Kidney capillary endothelial cell (primary cell): ENCODE results near the gene CFAP251.

Experiments
- DNase-seq: peaks from one replicate; pipeline ENCODE4 v3.0.0-alpha.2; 2018; ENCODE audit warnings: low spot score

CFAP251 gene

GRCh38 chr12:122001466-122002209 lies 83.2 kb downstream of the CFAP251 start:
- no peak for DNase-seq

DNA sequence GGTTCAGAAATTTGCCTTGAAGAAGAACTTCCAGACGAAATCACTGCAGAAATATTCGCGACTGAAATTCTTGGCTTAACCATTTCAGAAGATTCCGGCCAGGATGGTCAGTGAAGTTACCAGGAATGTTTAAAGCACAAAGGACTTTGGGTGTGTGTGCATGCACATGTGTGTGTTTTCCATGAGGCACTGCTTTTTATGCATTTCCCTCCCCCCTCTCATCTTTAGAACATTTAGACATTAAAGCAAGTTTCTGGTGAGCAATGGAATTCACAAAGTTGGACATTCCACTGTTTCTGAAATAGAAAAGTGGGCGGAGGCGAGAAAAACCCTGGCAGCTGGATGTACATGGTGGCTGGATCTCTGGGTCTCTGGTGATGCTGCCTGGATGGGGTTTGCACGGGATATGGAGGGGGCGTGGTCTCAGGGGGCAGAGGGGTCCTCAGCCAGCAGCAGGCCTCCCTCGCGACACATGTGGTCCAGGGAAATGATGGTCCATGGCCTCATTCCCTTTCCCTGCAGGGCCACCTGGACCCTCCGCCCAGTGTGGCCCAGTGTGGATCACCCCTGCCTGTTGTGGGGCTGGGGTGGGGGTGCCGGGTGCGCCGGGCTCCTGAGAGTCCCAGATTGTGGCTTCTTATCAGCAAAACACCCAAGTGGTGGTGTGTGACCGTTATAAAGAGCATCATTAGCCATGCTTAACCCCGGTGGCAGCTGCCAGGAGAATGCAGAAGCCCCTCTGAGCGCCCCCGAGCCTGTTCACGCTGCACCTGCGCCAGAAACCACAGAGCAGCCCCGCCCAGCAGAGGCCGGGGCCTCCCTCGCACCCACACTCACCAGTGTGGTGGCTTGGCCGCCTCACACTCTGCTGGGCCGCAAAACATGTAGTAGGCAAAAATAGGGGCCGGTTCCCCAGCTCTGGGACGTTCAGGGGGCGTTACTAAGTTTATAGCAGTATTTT lies 85.5 kb downstream of the CFAP251 start:
- no peak for DNase-seq

GRCh38 chr12:122004633-122005071 lies 86.3 kb downstream of the CFAP251 start:
- no peak for DNase-seq

- no peak for DNase-seq
Measured at GRCh38 chr12:122005252-122005776, 86.9 kb downstream of the CFAP251 start.

- DNase-seq: no peak
Measured at GRCh38 chr12:122006186-122006926, 88.0 kb downstream of the CFAP251 start.

DNA sequence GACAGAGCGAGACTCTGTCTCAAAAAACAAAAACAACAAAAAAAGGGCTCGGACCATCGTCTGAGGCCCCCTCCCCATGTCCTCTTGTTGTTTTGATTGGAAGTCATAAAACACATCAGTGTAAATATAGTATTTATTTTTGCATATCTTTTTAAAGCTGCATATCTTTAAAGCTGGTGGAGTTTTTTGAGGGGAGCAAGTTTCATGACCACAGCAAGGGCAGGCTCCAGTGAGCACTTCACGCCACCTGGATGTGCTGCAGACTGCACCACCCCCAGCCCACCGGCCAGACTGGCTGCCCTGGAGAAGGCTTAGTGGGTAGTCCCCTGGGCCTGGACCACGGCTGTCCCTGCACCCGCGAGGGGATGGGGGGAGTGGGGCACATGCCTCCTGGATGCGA lies 91.3 kb downstream of the CFAP251 start:
- DNase-seq: no peak

- no peak for DNase-seq
Measured at GRCh38 chr12:122012184-122012583, 93.8 kb downstream of the CFAP251 start.

- no peak for DNase-seq
Measured at GRCh38 chr12:122013136-122013535, 94.7 kb downstream of the CFAP251 start.

DNA sequence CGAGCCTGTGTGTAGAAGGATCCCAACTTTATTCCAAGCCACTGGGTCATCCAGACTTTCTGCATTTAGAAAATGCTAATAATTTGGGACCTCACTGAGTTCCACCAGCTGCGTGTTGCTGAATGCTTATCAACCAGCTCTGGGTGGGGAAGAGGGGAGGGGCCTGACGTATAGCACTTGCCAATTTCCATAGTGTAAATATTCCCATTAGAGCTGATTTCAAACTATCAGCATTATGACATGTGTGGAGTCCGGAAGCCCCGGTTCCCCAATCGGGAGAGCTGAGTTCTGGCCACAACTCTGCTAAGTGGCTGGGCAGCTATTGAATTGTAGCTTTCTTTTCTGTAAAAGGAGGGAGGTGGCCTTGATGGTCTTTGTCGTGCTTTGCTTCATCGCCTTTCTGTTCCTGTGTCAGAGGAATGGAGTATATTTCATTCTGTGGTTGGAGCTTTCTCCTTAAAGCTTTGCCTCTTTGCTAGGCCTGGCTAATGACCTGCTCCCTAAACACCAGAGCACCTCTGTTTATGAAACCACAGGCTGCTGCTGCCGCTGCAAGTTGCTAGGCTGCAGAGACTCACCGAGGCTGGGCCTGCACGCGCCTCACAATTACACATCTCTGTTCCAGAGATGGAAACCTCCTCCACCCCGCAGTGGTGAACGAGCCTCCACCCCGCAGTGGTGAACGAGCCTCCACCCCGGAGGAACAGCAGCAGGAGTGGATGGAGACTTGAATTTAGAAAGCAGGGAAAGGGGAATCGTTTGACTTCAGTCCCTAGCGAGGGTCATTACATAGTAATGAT lies 95.6 kb downstream of the CFAP251 start:
- no peak for DNase-seq

GRCh38 chr12:122014781-122015180 lies 96.4 kb downstream of the CFAP251 start:
- no peak for DNase-seq

DNA sequence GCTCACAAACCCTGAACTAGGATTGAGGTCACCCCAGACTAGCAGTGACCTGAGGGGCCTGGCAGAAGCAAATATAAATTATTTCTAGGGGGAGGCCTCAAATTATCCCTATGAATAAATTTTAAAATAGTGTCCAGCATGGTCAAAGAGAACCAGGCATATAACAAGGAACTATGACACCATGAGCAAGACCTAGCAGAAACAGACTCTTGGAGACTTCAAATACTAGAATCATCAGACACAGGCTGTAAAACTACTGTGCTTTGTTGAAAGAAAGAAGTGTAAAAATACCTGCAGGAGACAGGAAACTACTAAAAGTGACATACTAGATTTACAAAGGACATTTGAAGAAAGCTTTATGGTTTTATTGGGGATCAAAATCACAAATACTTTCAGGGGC lies 100.1 kb downstream of the CFAP251 start:
- DNase-seq: no peak

GRCh38 chr12:122018937-122019336 lies 100.5 kb downstream of the CFAP251 start:
- no peak for DNase-seq

- DNase-seq: no peak
Measured at GRCh38 chr12:122020795-122021192, 102.4 kb downstream of the CFAP251 start.

DNA sequence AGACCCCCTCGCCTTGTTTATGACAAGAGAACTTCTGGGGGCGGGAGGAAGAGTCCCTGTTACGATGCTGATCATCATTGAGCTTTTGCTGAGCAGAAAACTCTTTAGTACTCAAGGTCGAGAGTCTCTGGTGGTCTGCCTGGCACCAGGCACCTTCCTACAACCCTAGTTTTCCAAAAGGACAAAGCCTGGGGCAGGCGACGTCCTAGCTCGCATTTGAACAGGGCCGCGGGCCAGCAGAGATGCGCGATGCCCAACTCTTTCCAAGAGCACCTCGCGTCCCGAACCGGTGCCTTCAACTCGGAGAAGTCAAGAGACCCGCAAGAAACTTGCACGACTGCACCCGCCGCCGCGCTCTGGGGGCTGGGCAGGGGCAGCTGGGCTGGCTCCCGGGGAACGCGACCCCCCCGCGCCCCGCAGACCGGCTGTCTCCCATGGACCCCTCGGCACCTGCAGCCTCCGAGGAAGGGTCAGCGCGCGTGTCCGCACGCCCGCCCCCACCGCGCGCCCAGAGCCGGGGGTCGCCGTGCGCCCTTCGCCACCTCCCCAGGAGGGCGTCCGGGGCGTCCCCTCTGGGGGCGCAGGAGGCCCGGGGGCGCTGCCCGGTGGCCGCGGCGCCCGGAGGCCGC lies 102.9 kb downstream of the CFAP251 start:
- DNase-seq: no peak

- DNase-seq: peak; percentile 60
Measured at GRCh38 chr12:122021822-122022392, 103.5 kb downstream of the CFAP251 start, which contains the start of gene BCL7A. Gene BCL7A, plus strand, starts transcription at chr12:122021884. Its CDS starts 208 bp downstream, at chr12:122022092.

DNA sequence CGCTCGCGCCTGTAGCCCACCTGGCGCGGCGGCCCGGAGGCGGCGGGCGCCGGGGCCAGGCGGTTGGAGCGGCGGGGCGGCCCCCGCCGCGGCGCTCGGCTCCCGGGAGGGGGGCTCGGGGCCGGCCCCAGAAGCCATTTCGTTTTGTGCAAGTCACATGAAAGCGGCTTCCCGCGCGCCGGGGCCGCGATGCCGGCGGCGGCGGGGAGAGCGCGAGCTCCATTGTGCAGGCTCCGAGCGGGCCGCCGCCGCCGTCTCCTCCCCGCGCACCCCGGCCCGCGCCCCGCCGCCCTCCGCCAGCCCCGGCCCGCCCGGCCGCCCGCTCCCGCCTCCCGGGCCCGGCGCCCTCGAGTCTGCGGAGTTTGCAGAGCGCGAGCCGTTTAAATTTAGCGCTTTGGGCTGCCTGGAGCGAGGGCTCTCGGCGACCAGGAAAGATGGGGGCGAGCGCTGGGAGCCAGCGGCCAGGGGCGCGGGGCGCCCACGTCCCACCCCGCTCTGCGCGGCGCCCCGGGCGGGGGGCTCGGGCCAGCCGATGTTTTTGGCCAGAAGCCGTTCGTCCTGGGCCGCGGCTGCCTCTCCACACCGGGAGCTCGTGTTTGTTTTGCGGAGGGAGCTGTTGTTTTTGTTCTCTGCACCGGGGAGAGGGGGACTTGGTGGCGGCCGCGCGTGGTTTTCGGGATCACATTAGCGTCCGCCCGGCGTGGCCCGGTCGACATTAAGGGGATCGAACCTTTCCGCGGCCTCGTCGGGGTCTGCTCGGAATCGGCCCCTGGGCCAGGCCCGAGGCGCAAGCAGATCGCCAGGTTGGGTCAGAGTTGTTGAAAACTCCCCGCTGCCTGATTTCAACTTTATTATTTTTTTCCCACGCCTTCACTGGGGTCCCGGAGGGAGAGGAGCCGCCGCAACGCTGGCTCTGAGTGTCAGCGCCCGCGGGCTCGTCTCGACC lies 104.3 kb downstream of the CFAP251 start:
- DNase-seq: peak; percentile 9

- DNase-seq: peak; percentile 63
Measured at GRCh38 chr12:122023339-122024131, 105.1 kb downstream of the CFAP251 start.

- no peak for DNase-seq
Measured at GRCh38 chr12:122024132-122024785, 105.9 kb downstream of the CFAP251 start.
